GM21717 (cell line): Measurements from ENCODE around the gene SART3.
"Not testable (repeated sequence)": the region's sequence is repeated elsewhere in the genome, so short reads cannot be mapped to it uniquely, and the experiment has no call there.

ENCODE experiments used
- ATAC-seq: cut with Tn5 transposase; IDR thresholded peaks from one replicate; pipeline ENCODE4 v1.9.1; 2021; ENCODE audit warnings: mild to moderate bottlenecking, moderate library complexity; ENCODE audit not compliant: unreplicated experiment

Gene SART3

GRCh38 chr12:108565146-108565545 is 4.2 kb upstream of the SART3 start:
- ATAC-seq, result no peak

GRCh38 chr12:108564724-108565123 is 3.8 kb upstream of the SART3 start:
- ATAC-seq, result no peak

- ATAC-seq, result no peak
These were observed 2.8 kb upstream of the SART3 start for GRCh38 chr12:108563804-108564151.

- ATAC-seq, result peak; percentile 32
These were observed 2.3 kb upstream of the SART3 start for GRCh38 chr12:108563136-108563803.

- peak; percentile 41 for ATAC-seq
These were observed 1.6 kb upstream of the SART3 start, which contains the start of gene ISCU for GRCh38 chr12:108562348-108563135. Gene ISCU (plus strand): TSS chr12:108562596. CDS start chr12:108562623, 27 bp downstream.

- ATAC-seq, result peak; percentile 1
These were observed 927 bp upstream of the SART3 start for GRCh38 chr12:108561852-108562347.

DNA sequence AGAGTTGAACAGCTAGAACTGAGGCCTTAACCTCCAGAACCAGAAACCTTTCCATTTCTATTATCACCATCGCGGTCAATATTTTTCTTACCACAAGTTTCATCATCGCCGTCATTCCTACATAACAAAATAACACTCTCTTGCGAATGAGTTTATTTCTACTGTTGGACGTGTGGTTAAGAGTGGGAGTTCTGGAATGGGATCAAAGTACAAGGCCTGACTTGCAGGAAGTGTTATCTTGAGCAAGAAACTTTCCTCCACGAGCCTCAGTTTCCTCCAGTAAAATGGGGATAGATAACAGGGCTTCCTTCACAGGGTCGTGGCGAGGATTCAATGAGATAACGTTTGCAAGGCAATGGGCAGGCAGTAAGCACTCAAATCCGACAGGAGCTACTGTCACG is 652 bp downstream of the SART3 start:
- no peak for ATAC-seq

DNA sequence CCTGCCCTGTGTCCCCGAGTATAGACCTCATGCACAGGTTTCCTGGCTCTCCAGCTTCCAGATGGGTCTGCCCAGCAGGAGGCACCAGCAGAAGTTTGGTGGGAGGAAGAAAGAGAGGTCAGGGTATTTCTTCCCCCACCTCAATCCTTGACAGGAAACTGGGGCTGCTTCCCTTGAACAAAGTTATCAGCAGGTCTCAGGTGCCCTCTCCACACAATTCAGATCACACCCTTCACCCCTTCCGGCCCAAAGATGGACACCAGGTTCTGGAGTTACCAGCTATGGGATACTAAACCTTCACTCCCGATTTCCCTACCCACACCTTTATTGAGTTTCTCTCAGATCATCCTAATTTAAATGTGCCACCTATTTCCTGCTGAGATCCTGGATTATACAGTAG is 1.2 kb downstream of the SART3 start:
- no peak for ATAC-seq

DNA sequence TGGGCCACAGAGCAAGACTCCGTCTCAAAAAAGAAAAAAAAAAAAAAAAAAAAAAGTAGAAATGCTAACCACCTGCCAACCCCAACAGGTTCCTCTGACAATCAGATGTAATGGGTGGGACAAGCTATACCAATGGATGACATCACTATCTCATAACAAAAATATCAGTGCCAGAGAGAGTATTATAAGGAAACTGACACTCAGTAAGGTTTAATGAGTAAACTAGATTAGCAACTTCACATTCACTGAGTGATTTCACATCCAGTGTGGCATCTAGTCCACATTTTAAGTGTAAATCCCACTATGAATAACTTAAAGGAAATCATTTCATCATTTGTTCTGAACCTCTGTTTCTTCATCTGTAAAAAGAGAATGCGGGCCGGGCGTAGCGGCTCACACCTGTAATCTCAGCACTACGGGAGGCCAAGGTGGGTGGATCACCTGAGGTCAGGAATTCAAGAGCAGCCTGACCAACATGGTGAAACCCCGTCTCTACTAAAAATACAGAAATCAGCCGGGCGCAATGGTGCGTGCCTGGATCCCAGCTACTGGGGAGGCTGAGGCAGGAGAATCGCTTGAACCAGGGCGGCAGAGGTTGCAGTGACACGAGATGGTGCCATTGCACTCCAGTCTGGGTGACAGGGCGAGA is 1.8 kb downstream of the SART3 start:
- no peak for ATAC-seq

DNA sequence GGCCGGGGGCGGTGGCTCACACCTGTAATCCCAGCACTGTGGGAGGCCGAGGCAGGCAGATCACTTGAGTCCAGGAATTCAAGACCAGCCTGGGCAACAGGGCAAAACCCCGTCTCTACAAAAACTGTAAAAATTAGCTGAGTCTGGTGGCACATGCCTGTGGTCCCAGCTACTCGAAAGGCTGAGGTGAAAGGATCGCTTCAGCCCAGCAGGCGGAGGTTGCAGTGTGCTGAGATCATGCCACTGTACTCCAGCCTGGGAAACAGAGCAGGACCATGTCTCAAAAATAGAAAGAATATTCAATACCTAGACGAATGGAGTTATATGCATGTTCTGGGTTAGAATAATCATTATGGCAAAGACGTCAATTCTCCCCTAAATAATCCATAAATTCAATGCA is 5.6 kb downstream of the SART3 start:
- ATAC-seq, result not testable (repeated sequence)

- ATAC-seq, result no peak
These were observed 7.2 kb downstream of the SART3 start for GRCh38 chr12:108553799-108554198.

- no peak for ATAC-seq
These were observed 9.4 kb downstream of the SART3 start for GRCh38 chr12:108551535-108551934.

DNA sequence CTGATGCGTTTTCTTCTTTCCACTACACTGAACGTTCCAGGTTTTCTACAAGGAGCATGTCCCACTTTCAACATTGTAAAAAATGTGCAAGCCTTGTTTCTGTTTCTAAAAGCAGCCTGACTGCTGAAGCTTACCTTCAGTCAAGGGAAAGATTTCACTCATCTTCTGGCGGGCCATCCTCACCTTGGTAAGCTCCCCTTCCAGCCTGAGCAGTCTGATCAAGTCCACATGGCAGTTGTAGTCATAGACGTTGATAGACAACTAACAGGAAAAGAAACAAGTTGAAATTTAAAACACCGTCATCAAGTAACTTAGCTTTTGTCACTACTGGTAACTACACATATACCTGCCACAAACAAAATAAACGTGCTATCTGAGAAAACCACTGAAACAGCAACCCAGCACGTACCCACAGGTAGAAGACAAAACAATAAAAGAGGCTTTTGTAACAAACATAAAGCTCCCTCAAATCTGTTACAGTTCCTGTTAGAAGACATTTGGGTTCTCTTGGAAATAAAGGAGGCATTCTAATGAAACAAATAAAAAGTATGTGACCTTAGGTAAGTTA is 11.9 kb downstream of the SART3 start:
- no peak for ATAC-seq

DNA sequence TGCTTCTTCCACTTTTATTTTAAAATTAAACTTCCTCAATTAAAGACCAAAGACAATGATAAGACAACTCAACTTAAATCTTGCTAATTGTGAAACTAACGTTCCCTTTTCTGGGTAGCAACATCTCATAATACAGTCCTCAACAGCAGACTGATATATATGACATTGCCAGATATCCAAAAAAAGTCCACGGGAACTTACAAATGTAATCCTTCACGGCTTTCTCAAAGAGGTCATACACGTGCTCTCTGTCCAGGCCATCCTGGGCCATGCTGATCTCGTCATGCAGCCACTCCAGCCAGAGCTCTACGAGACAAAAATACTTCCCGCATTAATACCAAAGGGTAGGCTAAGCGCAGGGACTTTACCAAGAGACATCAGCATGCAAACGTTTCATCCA is 13.3 kb downstream of the SART3 start:
- no peak for ATAC-seq

GRCh38 chr12:108543652-108544051 is 17.3 kb downstream of the SART3 start:
- ATAC-seq, result no peak

DNA sequence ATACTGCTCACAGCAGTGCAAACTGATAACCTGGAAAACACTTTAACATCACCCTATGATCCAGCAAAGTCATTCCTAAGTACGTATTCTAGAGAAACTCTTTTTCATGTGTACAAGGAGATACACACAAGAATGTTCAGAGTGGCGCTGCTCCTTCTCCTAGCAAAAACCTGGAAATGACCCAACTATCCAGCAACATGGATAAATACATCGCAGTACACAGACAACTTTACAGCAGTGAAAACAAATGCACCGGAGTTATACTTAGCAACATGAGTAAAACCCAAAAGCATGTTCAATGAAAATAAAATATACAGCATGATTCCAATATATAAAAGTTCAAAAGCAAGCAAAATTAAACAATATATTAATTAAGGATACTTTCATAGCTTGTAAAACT is 18.7 kb downstream of the SART3 start:
- ATAC-seq, result no peak

GRCh38 chr12:108538616-108539195 is 22.3 kb downstream of the SART3 start:
- ATAC-seq, result no peak

DNA sequence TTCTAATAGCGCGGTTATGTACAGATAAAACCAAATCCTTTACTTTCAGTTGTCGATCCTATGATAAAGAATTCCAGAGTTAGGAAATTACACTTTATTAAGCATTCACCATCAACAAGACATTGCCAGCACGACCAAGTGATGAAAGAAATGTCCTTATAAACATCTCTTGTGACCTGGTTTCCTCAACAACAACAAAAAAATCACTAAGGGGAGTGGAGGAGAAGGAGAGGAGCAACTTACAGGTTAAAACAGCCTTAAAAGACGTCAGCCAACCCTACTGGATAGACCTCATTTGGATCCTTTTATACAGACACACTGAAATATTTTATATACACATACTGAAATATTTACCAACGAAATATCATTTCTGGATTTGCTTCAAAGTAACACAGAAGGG is 22.8 kb downstream of the SART3 start:
- ATAC-seq, result no peak

DNA sequence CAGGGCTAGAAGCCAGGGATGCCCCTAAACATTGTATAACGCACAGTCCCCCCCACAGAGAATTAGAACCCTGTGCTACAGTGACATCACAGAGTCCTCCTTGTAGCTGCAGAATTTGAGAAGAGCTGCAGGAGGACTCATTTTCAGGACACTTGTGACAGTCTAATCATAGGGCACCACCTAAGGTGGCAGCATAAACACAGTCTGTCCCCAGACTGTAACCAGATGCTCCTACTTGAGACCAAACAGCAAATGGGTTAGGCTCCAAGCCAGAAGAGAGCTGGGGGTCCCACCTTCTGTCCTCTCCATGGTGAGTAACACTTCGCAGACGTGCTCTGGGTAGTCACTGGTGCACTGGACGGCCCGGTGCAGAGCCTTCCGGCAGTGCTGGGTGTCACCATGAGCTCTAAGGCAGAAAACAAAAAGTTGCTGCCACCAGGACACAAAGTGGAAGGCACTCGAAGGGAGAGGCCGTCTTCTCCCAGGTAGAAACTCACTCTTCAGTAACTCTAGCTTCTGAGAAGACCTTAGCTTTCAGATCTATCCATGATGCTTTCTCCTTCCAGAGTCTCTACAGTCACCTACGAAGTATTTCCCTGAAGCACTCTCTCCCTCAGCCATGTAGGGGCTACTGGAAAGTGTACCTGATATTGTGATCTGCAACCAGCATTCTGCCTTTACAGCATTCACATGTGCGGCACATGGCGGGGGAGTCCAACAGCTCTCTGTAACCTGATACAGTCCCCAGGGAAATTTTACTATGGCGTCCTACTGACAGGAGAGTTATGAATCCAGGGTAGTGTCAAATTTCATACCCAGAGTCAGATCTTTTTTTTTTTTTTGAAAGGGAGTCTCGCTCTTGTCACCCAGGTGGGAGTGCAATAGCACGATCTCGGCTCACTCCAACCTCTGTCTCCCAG is 28.8 kb downstream of the SART3 start:
- ATAC-seq, result no peak

DNA sequence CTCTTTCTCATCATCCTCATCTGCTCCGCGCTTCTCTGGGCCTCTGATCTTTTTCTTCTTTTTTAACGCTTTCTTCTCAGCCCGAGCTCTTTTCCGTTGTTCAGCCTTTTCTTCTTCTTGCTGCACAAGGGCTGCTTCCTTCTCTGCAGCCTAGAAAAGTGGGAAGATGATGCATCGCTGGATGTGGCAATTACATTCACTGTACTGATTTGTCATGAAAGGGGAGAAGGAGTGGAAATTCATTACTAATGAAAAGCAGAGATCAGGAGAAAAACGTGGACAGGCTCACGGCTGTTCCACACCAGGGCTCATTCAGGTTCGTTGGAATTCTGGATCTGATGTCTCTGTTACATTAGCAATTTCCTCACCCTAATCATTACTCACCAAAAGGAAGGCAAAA is 30.8 kb downstream of the SART3 start:
- ATAC-seq, result no peak
